Hepatocyte (in vitro differentiated cells): ENCODE data around the gene MKRN3.

Experiments used
- CTCF ChIP-seq: fragments of 200-600 bp; sonication (generic); IDR thresholded peaks from 2 replicates; pipeline ENCODE4 v1.5.1; 2016; ENCODE audit warnings: antibody characterized with exemption, mild to moderate bottlenecking; ENCODE audit not compliant: poor library complexity
- EZH2 ChIP-seq: fragments of 200-600 bp; sonication (generic); IDR thresholded peaks from 2 replicates; pipeline ENCODE4 v1.6.1; 2016; ENCODE audit warnings: antibody characterized with exemption, mild to moderate bottlenecking, borderline replicate concordance
- EZH2phosphoT487 ChIP-seq: fragments of 200-600 bp; sonication (generic); IDR thresholded peaks from one replicate; pipeline ENCODE4 v1.6.1; 2018; ENCODE audit warnings: antibody characterized with exemption, mild to moderate bottlenecking, low read depth, moderate library complexity; ENCODE audit not compliant: unreplicated experiment, severe bottlenecking

GRCh38 chr15:23578521-23579150, 13.2 kb downstream of the MKRN3 start:
- TF ChIP-seq CTCF (no peak), EZH2 (no peak), EZH2phosphoT487 (no peak)
